SK-N-SH (cell line): ENCODE measurements around the gene KRAS. TPM values are rescaled to one million over a fixed set of nuclear protein-coding genes. Genes with fewer than 3 reads are reported as not detected.
A peak's percentile ranks its signal among the peaks of the same experiment; 100 is the strongest.

Experiments used
- CTCF ChIA-PET: fragments of 300-600, 350-600 bp; formaldehyde crosslinking; extraction: SDS; loops from one replicate; lab custom pipeline; 2021; lab: Yijun Ruan, JAX
- POLR2A ChIA-PET: fragments of 350-600 bp; sonication (Branson Sonifier 250); formaldehyde crosslinking; extraction: SDS; loops from one replicate; lab custom pipeline; 2020; ENCODE audit warnings: antibody characterized with exemption, inconsistent platforms; lab: Yijun Ruan, JAX
- DNase-seq: peaks from one replicate; pipeline ENCODE4 v3.0.0; 2012
- H2AFZ ChIP-seq: fragments of 200-600 bp; sonication (generic); 2 replicates; pipeline ENCODE4 v1.8.1; 2016; ENCODE audit warnings: antibody characterized with exemption, mild to moderate bottlenecking, low read depth
- H3F3A ChIP-seq: fragments of 200-600 bp; sonication (generic); replicated peaks from 2 replicates; pipeline ENCODE3; 2016; ENCODE audit warnings: antibody characterized with exemption, mild to moderate bottlenecking; ENCODE audit not compliant: insufficient read depth
- H3K27ac ChIP-seq, 2 experiments: fragments of 200-500 bp in 1 of 2; fragments of 200-600 bp in 1 of 2; sonication (Bioruptor generic) in 1 of 2; sonication (generic), shearing (Covaris generic) in 1 of 2; 2 replicates each; pipeline versions ENCODE4 v1.5.1 to v1.6.1; 2014 to 2016; ENCODE audit warnings: low read depth in 2 of 2, inconsistent platforms in 1 of 2, low read length in 1 of 2, mild to moderate bottlenecking in 1 of 2, mixed read lengths in 1 of 2
- H3K27me3 ChIP-seq: fragments of 200-600 bp; sonication (generic), shearing (Covaris generic); 2 replicates; pipeline ENCODE4 v1.6.1; 2016; ENCODE audit warnings: mixed run types; ENCODE audit not compliant: insufficient read depth
- H3K36me3 ChIP-seq, 2 experiments: fragments of 200-500 bp in 1 of 2; fragments of 200-600 bp in 1 of 2; sonication (Bioruptor generic) in 1 of 2; sonication (generic) in 1 of 2; replicated peaks in 1 of 2; 2 replicates each; pipeline versions ENCODE3 to v1.5.1; 2014 to 2016; ENCODE audit warnings: low read length in 1 of 2, mild to moderate bottlenecking in 1 of 2; ENCODE audit not compliant: insufficient read depth in 2 of 2, control insufficient read depth in 1 of 2
- H3K4me1 ChIP-seq, 2 experiments: fragments of 200-500 bp in 1 of 2; fragments of 200-600 bp in 1 of 2; sonication (Bioruptor generic) in 1 of 2; sonication (generic), shearing (Covaris generic) in 1 of 2; 2 replicates each; pipeline versions ENCODE4 v1.5.1 to v1.6.1; 2014 to 2016; ENCODE audit warnings: low read depth in 1 of 2, low read length in 1 of 2, mixed run types in 1 of 2; ENCODE audit not compliant: insufficient read depth in 2 of 2, control insufficient read depth in 1 of 2
- H3K4me2 ChIP-seq: fragments of 200-600 bp; sonication (generic), shearing (Covaris generic); 2 replicates; pipeline ENCODE4 v1.6.1; 2017; ENCODE audit warnings: mixed run types
- H3K4me3 ChIP-seq, 2 experiments: fragments of 200-500 bp in 1 of 2; fragments of 200-600 bp in 1 of 2; sonication (Bioruptor generic) in 1 of 2; sonication (generic), shearing (Covaris generic) in 1 of 2; 2 replicates each; pipeline versions ENCODE4 v1.5.1 to v1.8.1; 2014 to 2016; ENCODE audit warnings: low read depth in 2 of 2, inconsistent platforms in 1 of 2, low read length in 1 of 2, mild to moderate bottlenecking in 1 of 2, mixed read lengths in 1 of 2, moderate library complexity in 1 of 2
- H3K79me2 ChIP-seq: fragments of 200-600 bp; sonication (generic); 2 replicates; pipeline ENCODE4 v1.8.1; 2017; ENCODE audit warnings: mild to moderate bottlenecking; ENCODE audit not compliant: insufficient read depth
- H3K9ac ChIP-seq: fragments of 200-600 bp; sonication (generic); 2 replicates; pipeline ENCODE4 v1.6.1; 2017; ENCODE audit warnings: mixed run types
- H3K9me2 ChIP-seq: fragments of 200-600 bp; sonication (generic); 2 replicates; pipeline ENCODE4 v1.6.1; 2017; ENCODE audit warnings: mixed run types
- H3K9me3 ChIP-seq: fragments of 200-600 bp; sonication (generic); 2 replicates; pipeline ENCODE4 v1.6.1; 2017; ENCODE audit warnings: mixed run types, mild to moderate bottlenecking, moderate library complexity
- H4K20me1 ChIP-seq: fragments of 200-600 bp; sonication (generic); 2 replicates; pipeline ENCODE4 v1.6.1; 2017; ENCODE audit warnings: mild to moderate bottlenecking, mixed run types; ENCODE audit not compliant: insufficient read depth
- CHD2 ChIP-seq: fragments of 150-350 bp; IDR thresholded peaks from 2 replicates; pipeline ENCODE4 v1.6.1; 2018; ENCODE audit warnings: low read length; ENCODE audit not compliant: partially characterized antibody
- CTCF ChIP-seq: fragments of 200-600 bp; sonication (generic); IDR thresholded peaks from 2 replicates; pipeline ENCODE4 v1.6.1; 2017; ENCODE audit warnings: antibody characterized with exemption, mild to moderate bottlenecking, moderate library complexity
- ELF1 ChIP-seq: IDR thresholded peaks from 2 replicates; pipeline ENCODE4 v1.4.0; 2012
- EP300 ChIP-seq, 2 experiments: IDR thresholded peaks; 2 replicates each; pipeline versions ENCODE4 v1.4.0 to v1.6.1; 2012; ENCODE audit warnings: borderline replicate concordance in 1 of 2, low read depth in 1 of 2, low read length in 1 of 2
- EZH2phosphoT487 ChIP-seq: fragments of 200-600 bp; sonication (generic); IDR thresholded peaks from 2 replicates; pipeline ENCODE4 v1.6.1; 2017; ENCODE audit warnings: low read depth, mixed run types, mild to moderate bottlenecking, antibody characterized with exemption, moderate library complexity, borderline replicate concordance
- NFIC ChIP-seq: IDR thresholded peaks from 2 replicates; pipeline ENCODE4 v1.4.0; 2012; ENCODE audit warnings: borderline replicate concordance
- RAD21 ChIP-seq: IDR thresholded peaks from 2 replicates; pipeline ENCODE4 v1.6.1; 2012; ENCODE audit warnings: mild to moderate bottlenecking, low read length
- SIN3A ChIP-seq: IDR thresholded peaks from 2 replicates; pipeline ENCODE4 v1.6.1; 2012; ENCODE audit warnings: low read depth, mild to moderate bottlenecking, low read length, moderate library complexity, borderline replicate concordance
- SMC3 ChIP-seq: IDR thresholded peaks from 2 replicates; pipeline ENCODE4 v1.6.1; 2012; ENCODE audit warnings: low read depth, low read length, improper control_type of control experiment
- USF1 ChIP-seq: IDR thresholded peaks from 2 replicates; pipeline ENCODE4 v1.4.0; 2012; ENCODE audit warnings: low read depth, borderline replicate concordance
- ZBTB33 ChIP-seq: IDR thresholded peaks from 2 replicates; pipeline ENCODE4 v1.4.0; 2012; ENCODE audit warnings: low read depth, borderline replicate concordance
- WGBS: methylation state at CpG from one replicate; pipeline ENCODE4 v1.1.6; 2017; ENCODE audit warnings: low lambda C conversion rate; 5-methylcytosine and 5-hydroxymethylcytosine counted together
- polyA plus RNA-seq, 3 experiments: library from polyadenylated mRNA; depleted of rRNA; stranded (reverse); fragments of >200 nt; gene quantifications; 2 replicates each; pipeline ENCODE4 v1.2.3, GENCODE V29; 2012

Gene KRAS
- polyA plus RNA-seq, 1 of the 3 experiments (the other 2 are of a cell fraction) = 8.0 TPM

GRCh38 chr12:25156061-25156460 is 94.7 kb downstream of the KRAS start:
- no peak for DNase-seq
- no peaks in the 10 kb centered on the region for H4K20me1 ChIP-seq
- H3K9ac ChIP-seq = no peak overlapping the region
- H3K9me3 ChIP-seq = no peaks in the 10 kb centered on the region; the same call in 1 of the 2 replicates
- peaks cover 0 to 5% of the 10 kb centered on the region in 2 experiments; a peak in 1 of 4 replicates for H3K4me1 ChIP-seq
- H3K36me3 ChIP-seq = no peaks in the 10 kb centered on the region
- peaks cover 13% of the 10 kb centered on the region for H3F3A ChIP-seq
- CTCF ChIA-PET = interaction anchor here (1.1 to 3.9 kb wide), 13 partner anchors 12 to 222 kb away, joined by 3 to 33 read pairs (median 5); no protein-coding TSS in a partner anchor
- TF ChIP-seq EZH2phosphoT487 = no peak
- no peak for TF ChIP-seq CHD2
- TF ChIP-seq ELF1 = no peak
- TF ChIP-seq SIN3A = no peak
- TF ChIP-seq ZBTB33 = no peak
- no peak for TF ChIP-seq USF1
- no peak for TF ChIP-seq EP300 (IDR thresholded peaks at IDR 0.05; ENCODE audit: borderline replicate concordance in 1 of 2, low read depth in 1 of 2, low read length in 1 of 2)
- TF ChIP-seq, all 33 proteins: peak for 0
- no peaks in the 10 kb centered on the region for H3K27me3 ChIP-seq
- H3K4me3 ChIP-seq = no peak overlapping the region
- H3K9me2 ChIP-seq = no peaks in the 10 kb centered on the region
- H2AFZ ChIP-seq = no peak overlapping the region
- H3K4me2 ChIP-seq = no peak overlapping the region
- POLR2A ChIA-PET = no interaction called here
- H3K79me2 ChIP-seq = no peaks in the 10 kb centered on the region
- no peak overlapping the region for H3K27ac ChIP-seq
- WGBS = 81% methylated on average over 4 of the region's 4 CpGs

- 75% methylated on average over 2 of the region's 2 CpGs for WGBS
- no peak overlapping the region; a peak in 1 of 4 replicates for H3K4me3 ChIP-seq
- peaks cover 18% of the 10 kb centered on the region for H3F3A ChIP-seq
- no peaks in the 10 kb centered on the region; the same call in 1 of the 2 replicates for H3K9me3 ChIP-seq
- H3K9ac ChIP-seq = no peak overlapping the region
- DNase-seq = peak; percentile 35
- peaks cover 0 to 5% of the 10 kb centered on the region in 2 experiments; a peak in 1 of 4 replicates for H3K4me1 ChIP-seq
- no peaks in the 10 kb centered on the region for H4K20me1 ChIP-seq
- no peak for TF ChIP-seq NFIC
- TF ChIP-seq SMC3 = peak; percentile 33; the same call in 1 of the 2 replicates
- peak; percentile 60 for TF ChIP-seq RAD21
- peak; percentile 82 for TF ChIP-seq CTCF
- no peaks in the 10 kb centered on the region for H3K79me2 ChIP-seq
- H3K36me3 ChIP-seq = no peaks in the 10 kb centered on the region
- H3K4me2 ChIP-seq = no peak overlapping the region
- H3K9me2 ChIP-seq = no peaks in the 10 kb centered on the region
- POLR2A ChIA-PET = no interaction called here
- no peaks in the 10 kb centered on the region for H3K27me3 ChIP-seq
- peak overlapping the region in 1 of 2 experiments; percentile 12; a peak in 1 of 4 replicates for H3K27ac ChIP-seq
- H2AFZ ChIP-seq = peak overlapping the region; percentile 76; the same call in 1 of the 2 replicates
- CTCF ChIA-PET = interaction anchor here (0.5 to 3.9 kb wide), 44 partner anchors 8 to 1949 kb away, joined by 3 to 33 read pairs (median 4); a partner anchor contains a TSS
Observed at GRCh38 chr12:25155022-25155576, 95.6 kb downstream of the KRAS start.

Other genes starting within 250 kb of the KRAS start
- 0.30 and 0.34 TPM in 2 replicates for gene DNAI7, start 55.8 kb downstream of the KRAS start, polyA plus RNA-seq (2012; rRNA removed)
- gene ETFRF1, start 55.7 kb downstream of the KRAS start, polyA plus RNA-seq (2012; rRNA removed) = 7.8 and 10.7 TPM in 2 replicates